Measurements from ENCODE around the gene PLEKHA5.

- TF ChIP-seq EZH2 (IDR thresholded peaks at IDR 0.05; ENCODE audit: borderline replicate concordance, low read length): no peak
- no peak for TF ChIP-seq CTCF (IDR thresholded peaks at IDR 0.05; ENCODE audit: low read length)
Measured at GRCh38 chr12:19127270-19127669, 2.3 kb upstream of the PLEKHA5 start.

Measured in OCI-LY1 (cell line).